Measurements from ENCODE around the gene DUS1L.

Gene DUS1L

GRCh38 chr17:82058230-82058854, 7.3 kb downstream of the DUS1L start:
- no peak overlapping the region for H3K4me3 ChIP-seq (ENCODE audit: low read depth, low read length)
- DNase-seq (ENCODE audit: low read depth) = no peak
- TF ChIP-seq, protein P1, sequence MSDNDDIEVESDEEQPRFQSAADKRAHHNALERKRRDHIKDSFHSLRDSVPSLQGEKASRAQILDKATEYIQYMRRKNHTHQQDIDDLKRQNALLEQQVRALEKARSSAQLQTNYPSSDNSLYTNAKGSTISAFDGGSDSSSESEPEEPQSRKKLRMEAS (IDR thresholded peaks at IDR 0.05; ENCODE audit: low read depth, low read length) = no peak
- TF ChIP-seq MYC (IDR thresholded peaks at IDR 0.05; ENCODE audit: low read depth, low read length) (no peak), POLR2A (IDR thresholded peaks at IDR 0.05; ENCODE audit: extremely low read depth, insufficient read length) (no peak), CTCF (IDR thresholded peaks at IDR 0.05; ENCODE audit: low read depth, low read length) (no peak)

DNA sequence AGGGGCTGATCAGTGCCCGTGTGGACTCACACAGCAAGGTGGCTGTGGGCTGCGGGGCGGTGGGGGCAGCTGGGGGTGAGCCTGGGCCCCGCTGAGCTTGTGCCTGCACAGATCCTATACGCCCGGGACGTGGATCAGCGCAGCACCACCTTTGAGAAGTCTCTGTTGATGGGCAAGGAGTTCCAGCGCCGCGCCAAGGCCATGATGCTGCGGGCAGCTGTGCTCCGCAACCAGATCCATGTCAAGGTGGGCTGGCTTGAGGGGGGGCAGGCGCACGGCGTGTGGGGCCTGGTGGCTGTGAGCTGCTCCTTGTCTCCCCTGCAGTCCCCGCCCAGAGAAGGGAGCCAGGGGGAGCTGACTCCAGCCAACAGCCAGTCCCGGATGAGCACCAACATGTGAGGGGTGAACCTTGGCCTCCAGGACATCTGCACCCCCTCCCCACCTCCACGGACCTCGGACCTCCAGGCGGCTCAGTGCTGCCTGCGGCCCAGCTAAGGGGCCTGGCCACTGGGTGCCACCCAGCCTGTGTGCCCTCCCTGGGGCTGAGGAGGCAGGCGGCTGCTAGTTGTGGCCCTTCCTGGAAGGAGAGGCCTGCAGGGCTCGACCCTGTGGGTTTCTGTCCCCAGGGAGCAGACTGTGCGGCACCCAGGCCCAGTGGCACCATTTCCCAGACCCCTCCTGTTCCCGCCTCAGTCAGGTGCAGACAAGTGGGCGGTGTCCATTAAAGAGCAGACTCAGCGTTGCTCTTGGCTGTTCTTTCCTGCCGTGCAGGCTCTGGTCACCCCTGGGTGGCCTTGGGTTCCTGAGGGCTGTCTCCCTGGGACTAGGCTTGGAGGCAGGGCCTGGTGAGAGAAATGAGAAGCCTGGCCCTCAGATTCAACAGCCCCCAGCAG, 8.6 kb downstream of the DUS1L start:
- TF ChIP-seq, protein P1 (IDR thresholded peaks at IDR 0.05; ENCODE audit: low read depth, low read length) = no peak
- TF ChIP-seq CTCF (IDR thresholded peaks at IDR 0.05; ENCODE audit: low read depth, low read length) = no peak
- no peak for TF ChIP-seq MYC (IDR thresholded peaks at IDR 0.05; ENCODE audit: low read depth, low read length)
- TF ChIP-seq POLR2A (IDR thresholded peaks at IDR 0.05; ENCODE audit: extremely low read depth, insufficient read length) = no peak
- DNase-seq (ENCODE audit: low read depth) = no peak
- no peak overlapping the region for H3K4me3 ChIP-seq (ENCODE audit: low read depth, low read length)

DNA sequence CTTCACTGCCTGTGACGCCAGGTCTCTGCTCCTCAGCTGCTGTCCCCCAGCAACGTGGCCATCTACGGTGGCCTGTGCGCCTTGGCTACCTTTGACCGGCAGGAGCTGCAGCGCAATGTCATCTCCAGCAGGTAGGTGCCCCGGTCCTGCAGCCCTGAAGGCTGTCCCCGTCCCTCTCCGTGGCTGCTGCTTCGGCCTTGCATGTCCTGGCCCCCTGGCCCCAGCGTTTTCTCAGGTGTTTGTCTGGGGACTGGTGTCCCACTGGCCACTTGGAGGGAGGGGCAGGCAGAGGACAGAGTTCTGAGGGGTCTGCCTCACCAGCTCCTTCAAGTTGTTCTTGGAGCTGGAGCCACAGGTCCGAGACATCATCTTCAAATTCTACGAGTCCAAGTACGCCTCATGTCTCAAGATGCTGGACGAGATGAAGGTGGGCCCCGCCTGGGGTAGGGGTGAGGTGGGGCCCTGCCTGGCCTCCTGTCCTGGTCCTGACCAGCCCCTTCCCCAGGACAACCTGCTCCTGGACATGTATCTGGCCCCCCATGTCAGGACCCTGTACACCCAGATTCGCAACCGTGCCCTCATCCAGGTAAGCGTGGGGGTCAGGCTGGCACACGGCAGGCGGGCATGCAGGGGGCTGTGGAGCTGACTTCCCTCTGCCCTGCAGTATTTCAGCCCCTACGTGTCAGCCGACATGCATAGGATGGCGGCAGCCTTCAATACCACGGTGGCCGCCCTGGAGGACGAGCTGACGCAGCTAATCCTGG, 9.5 kb downstream of the DUS1L start:
- DNase-seq (ENCODE audit: low read depth) = no peak

DNA sequence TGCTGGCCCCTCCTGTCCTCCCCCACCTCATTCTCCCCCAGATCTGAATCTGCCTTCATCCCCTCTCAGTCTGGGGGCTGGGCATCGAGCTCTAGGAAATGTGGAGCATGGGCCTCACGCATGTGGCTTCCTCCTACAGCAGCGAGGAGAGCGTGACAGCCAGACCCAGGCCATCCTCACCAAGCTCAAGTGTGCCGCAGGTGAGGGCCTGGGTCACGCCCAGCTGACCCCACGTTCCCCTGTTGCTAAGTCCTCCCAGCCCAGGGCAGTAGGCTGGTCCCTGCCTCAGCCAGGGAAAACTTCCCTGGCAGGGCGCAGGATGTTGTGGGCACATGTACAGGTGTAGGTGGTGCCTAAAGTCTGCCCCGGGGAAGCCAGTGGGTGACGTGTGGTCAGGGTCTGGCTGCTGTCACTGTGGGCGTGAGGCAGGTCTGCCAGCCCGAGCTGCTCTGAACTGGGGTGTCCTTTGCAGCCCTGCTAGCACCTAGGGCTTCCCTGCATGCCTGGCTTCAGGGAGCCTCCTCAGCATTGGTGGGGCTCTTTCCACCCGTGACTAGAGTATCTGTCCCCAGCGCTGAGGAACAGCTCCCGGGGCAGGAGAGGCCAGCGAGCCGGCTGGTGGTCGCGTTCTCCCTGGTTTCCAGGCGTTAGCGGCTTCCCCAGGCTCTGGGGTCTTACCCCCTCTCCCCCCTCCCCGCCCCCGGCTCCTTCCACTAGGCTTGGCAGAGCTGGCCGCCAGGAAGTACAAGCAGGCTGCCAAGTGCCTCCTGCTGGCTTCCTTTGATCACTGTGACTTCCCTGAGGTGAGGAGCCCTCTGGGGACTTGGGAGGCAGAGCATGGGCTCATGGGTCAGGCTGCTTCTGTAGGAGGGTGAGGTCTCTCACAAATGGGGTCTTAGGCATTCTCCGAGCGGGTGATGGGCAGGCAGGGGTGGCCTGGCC, 10.3 kb downstream of the DUS1L start:
- no peak for DNase-seq (ENCODE audit: low read depth)
- H3K4me3 ChIP-seq (ENCODE audit: low read depth, low read length) = no peak overlapping the region
- TF ChIP-seq, protein P1 (IDR thresholded peaks at IDR 0.05; ENCODE audit: low read depth, low read length) = no peak
- TF ChIP-seq POLR2A (IDR thresholded peaks at IDR 0.05; ENCODE audit: extremely low read depth, insufficient read length) = no peak

More for the DNA sequence above, 9.5 kb downstream of the DUS1L start:
- TF ChIP-seq POLR2A (IDR thresholded peaks at IDR 0.05; ENCODE audit: extremely low read depth, insufficient read length) (no peak), MYC (IDR thresholded peaks at IDR 0.05; ENCODE audit: low read depth, low read length) (no peak), CTCF (IDR thresholded peaks at IDR 0.05; ENCODE audit: low read depth, low read length) (no peak)
- TF ChIP-seq, protein P1 (IDR thresholded peaks at IDR 0.05; ENCODE audit: low read depth, low read length) = no peak
- no peak overlapping the region for H3K4me3 ChIP-seq (ENCODE audit: low read depth, low read length)

GRCh38 chr17:82054351-82055022, 11.1 kb downstream of the DUS1L start:
- TF ChIP-seq POLR2A (IDR thresholded peaks at IDR 0.05; ENCODE audit: extremely low read depth, insufficient read length) (no peak), MYC (IDR thresholded peaks at IDR 0.05; ENCODE audit: low read depth, low read length) (no peak), CTCF (IDR thresholded peaks at IDR 0.05; ENCODE audit: low read depth, low read length) (no peak)
- TF ChIP-seq, protein P1 (IDR thresholded peaks at IDR 0.05; ENCODE audit: low read depth, low read length) = no peak
- H3K4me3 ChIP-seq (ENCODE audit: low read depth, low read length) = no peak overlapping the region

More at GRCh38 chr17:82054351-82055022, 11.1 kb downstream of the DUS1L start:
- no peak for DNase-seq (ENCODE audit: low read depth)
